Measurements from ENCODE around the gene VRK1.

The VRK1 gene

GRCh38 chr14:96915478-96915877 is 118.3 kb downstream of the VRK1 start:
- DNase-seq (ENCODE audit: extremely low read depth in 1 of 2, low read depth in 1 of 2): no peak

DNA sequence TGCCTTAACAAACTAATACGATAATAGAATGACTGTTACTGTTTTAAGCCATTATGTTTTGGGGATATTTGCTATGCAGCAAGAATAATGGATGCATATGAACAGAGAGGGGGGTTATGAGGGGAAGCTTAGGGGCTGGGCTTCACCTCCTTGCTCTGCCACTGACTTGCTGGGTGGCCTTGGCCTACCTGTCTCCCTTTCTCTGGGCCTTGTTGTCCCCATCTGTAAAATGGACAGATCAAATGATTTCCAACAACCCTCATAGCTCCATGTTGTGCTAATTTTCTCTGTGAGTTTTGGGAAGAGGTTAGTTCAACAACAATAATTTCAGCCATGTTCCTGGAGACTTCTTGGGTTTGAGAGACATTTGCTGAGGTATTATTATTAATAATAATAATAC is 119.6 kb downstream of the VRK1 start:
- no peak for DNase-seq (ENCODE audit: extremely low read depth in 1 of 2, low read depth in 1 of 2)

GRCh38 chr14:96917442-96917963 is 120.3 kb downstream of the VRK1 start:
- no peak for DNase-seq (ENCODE audit: extremely low read depth in 1 of 2, low read depth in 1 of 2)

- no peak for DNase-seq (ENCODE audit: extremely low read depth in 1 of 2, low read depth in 1 of 2)
Measured at GRCh38 chr14:96920023-96920422, 122.8 kb downstream of the VRK1 start.

DNA sequence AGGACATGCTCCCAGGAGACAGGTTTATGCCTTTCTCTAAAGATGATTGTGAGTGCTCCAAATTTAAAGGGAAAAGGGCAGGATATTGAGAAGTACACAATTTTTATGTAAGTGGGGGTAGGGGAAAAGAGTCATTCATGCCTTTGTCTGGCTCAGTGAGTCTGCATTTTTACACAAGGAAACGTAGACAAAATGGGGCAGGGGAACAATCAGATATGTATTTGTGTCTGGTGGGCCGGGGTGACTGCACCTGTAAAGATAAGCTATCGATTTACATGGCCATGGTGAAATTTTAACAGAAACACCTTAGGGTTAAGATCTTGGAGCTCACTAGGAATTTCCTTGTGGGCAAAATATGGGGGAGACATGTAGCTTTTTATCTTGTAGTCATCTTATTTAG is 123.6 kb downstream of the VRK1 start:
- DNase-seq (ENCODE audit: extremely low read depth in 1 of 2, low read depth in 1 of 2): no peak

DNA sequence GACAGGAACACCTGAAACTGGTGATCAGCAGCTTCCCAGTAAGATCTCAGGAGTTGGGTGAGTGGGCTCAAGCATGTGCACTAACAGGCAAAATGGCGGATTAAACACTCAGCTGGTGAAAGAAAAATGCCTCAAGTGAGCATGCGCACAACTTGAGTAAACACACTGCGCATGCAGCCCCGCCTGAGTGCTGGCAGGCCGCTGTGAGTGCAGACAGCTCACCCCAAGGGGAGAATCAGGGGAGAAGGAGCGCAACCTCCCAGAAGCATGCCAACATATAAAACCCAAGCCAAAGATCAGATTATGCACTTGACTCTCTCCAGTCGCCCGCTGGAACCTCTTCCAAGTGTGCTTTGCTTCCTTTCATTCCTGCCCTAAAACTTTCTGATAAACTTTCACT is 125.8 kb downstream of the VRK1 start:
- DNase-seq (ENCODE audit: extremely low read depth in 1 of 2, low read depth in 1 of 2): no peak

DNA sequence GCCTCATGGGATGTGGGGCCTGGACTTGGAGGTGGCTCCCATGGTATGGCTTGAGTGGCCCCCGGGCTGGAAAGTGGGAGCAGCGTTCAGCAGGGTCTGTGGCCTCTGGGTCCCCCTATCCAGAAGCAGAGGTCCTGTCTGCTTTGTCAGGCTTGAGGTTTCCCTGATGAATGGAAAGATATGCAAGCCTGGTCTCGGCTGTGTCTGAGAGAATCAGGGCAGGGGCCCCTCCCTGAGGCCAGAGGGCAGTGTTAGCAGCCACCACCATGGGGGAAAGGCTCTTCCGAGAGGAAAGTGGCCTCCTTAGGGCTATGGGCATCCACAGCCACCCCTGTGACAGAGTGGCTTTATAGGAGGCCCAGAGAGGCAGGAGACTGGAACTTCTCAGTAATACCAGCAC is 128.2 kb downstream of the VRK1 start:
- no peak for DNase-seq (ENCODE audit: extremely low read depth in 1 of 2, low read depth in 1 of 2)

DNA sequence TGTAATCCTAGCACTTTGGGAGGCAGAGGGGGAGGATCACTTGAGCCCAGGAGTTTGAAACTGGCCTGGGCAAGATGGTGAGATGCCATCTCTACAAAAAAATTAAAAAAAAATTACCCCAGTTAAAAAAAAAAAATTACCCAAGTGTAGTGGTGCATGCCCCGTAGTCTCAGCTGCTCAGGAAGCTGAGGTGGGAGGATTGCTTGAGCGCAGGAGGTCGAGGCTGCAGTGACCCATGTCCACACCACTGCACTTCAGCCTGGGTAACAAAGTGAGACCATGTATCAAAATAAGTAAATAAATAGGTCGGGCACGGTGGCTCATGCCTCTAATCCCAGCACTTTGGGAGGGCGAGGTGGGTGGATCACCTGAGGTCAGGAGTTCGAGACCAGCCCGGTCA is 128.8 kb downstream of the VRK1 start:
- DNase-seq (ENCODE audit: extremely low read depth in 1 of 2, low read depth in 1 of 2): no peak

DNA sequence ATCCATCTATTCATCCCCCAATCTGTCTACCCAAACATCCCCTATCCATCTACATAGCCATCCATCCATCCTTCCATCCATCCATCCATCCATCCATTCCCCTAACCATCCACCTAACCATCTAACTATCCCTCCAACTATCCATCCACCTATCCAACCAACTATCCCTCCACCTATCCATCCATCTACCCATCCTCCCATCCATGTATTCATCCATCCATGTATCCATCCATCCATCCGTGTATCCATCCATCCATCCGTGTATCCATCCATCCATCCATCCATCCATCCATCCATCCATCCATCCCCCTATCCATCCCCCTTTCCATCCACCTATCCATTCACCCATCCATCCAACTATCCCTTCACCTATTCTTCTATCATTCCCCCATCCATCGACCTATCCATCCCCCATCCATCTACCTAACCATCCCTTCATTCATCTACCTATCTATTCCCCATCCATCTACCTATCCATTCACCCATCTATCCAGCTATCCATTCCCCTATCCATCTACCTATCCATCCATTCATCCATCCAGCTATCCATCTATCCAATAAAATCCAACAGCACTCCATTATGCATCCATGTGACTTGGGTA is 131.7 kb downstream of the VRK1 start:
- DNase-seq (ENCODE audit: extremely low read depth in 1 of 2, low read depth in 1 of 2): no peak

DNA sequence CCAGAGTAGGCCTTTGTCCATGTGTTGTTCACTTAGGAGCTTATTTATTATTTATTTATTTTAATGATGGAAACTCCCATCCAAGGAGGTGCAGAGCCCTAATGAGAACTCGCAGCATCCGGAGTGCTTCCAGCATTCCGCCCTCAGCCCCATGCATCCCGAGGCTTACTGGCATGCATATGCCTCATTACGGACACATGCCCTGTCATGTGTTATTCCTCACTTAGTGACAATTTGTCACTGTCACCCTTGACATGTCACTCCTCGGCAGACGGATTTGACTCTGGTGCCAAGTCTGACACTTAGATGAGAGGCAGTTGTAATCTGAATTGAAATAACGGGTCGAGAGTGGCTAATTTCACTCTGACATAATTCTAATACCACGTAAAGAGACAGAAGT is 132.8 kb downstream of the VRK1 start:
- DNase-seq (ENCODE audit: extremely low read depth in 1 of 2, low read depth in 1 of 2): no peak

- DNase-seq (ENCODE audit: extremely low read depth in 1 of 2, low read depth in 1 of 2): no peak
Measured at GRCh38 chr14:96930526-96930925, 133.3 kb downstream of the VRK1 start.
